ENCODE results near the gene RNF112. TPM values are rescaled to one million over a fixed set of nuclear protein-coding genes. Genes with fewer than 3 reads are reported as not detected.
"Not testable (repeated sequence)": the region's sequence is repeated elsewhere in the genome, so short reads cannot be mapped to it uniquely, and the experiment has no call there.

The RNF112 gene
- total RNA-seq, 3 donors from 2014 or later (not counting 1 experiment from before 2014, with no cell fraction given), result 1.0 to 5.1 (median 5.0) TPM

DNA sequence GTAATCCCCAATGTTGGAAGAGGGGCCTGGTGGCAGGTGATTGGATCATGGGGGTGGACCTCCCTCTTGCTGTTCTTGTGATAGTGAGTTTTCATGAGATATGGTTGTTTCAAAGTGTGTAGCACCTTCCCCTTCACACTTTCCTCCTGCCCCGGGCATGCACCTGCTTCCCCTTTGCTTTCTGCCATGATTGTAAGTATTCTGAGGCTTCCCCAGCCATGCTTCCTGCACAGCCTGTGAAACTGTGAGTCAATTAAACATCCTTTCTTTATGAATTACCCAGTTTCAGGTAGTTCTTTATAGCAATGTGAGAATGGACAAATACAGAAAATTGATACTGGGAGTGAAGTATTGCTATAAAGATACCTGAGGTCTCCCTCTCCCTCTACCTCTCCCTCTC lies 29.4 kb downstream of the RNF112 start:
- no peak overlapping the region for H3K27ac Mint-ChIP-seq
- intact Hi-C loops (cut with micrococcal nuclease), result no loop called here
- H3K4me3 Mint-ChIP-seq, result no peak overlapping the region
- H3K27me3 Mint-ChIP-seq (ENCODE audit: low read depth in 2 of 2), result peaks cover 4 to 5% of the 10 kb centered on the region in 2 donors
- H3K27me3 ChIP-seq (ENCODE audit: control insufficient read depth, insufficient read depth, low read length), result no peaks in the 10 kb centered on the region
- H3K4me1 Mint-ChIP-seq, result no peaks in the 10 kb centered on the region
- no peak overlapping the region for H3K27ac ChIP-seq (ENCODE audit: low read length)
- peaks cover 9% of the 10 kb centered on the region for H3K36me3 Mint-ChIP-seq
- ATAC-seq (no peak), DNase-seq (no peak)
- WGBS (ENCODE audit: insufficient coverage), result 13% methylated on average over 1 of the region's 1 CpG
- no peak overlapping the region for H3K4me3 ChIP-seq (ENCODE audit: low read length)
- peaks cover 7% of the 10 kb centered on the region for H3K9me3 ChIP-seq (ENCODE audit: control insufficient read depth, insufficient read depth, low read length)
- TF ChIP-seq, protein P1, sequence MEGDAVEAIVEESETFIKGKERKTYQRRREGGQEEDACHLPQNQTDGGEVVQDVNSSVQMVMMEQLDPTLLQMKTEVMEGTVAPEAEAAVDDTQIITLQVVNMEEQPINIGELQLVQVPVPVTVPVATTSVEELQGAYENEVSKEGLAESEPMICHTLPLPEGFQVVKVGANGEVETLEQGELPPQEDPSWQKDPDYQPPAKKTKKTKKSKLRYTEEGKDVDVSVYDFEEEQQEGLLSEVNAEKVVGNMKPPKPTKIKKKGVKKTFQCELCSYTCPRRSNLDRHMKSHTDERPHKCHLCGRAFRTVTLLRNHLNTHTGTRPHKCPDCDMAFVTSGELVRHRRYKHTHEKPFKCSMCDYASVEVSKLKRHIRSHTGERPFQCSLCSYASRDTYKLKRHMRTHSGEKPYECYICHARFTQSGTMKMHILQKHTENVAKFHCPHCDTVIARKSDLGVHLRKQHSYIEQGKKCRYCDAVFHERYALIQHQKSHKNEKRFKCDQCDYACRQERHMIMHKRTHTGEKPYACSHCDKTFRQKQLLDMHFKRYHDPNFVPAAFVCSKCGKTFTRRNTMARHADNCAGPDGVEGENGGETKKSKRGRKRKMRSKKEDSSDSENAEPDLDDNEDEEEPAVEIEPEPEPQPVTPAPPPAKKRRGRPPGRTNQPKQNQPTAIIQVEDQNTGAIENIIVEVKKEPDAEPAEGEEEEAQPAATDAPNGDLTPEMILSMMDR (IDR thresholded peaks at IDR 0.05), result no peak
- H3K36me3 ChIP-seq (ENCODE audit: control insufficient read depth, insufficient read depth, low read length), result no peaks in the 10 kb centered on the region
- no peaks in the 10 kb centered on the region for H3K4me1 ChIP-seq (ENCODE audit: control insufficient read depth, insufficient read depth, low read length)
- H3K9me3 Mint-ChIP-seq, result peaks cover 0 to 3% of the 10 kb centered on the region in 2 donors

DNA sequence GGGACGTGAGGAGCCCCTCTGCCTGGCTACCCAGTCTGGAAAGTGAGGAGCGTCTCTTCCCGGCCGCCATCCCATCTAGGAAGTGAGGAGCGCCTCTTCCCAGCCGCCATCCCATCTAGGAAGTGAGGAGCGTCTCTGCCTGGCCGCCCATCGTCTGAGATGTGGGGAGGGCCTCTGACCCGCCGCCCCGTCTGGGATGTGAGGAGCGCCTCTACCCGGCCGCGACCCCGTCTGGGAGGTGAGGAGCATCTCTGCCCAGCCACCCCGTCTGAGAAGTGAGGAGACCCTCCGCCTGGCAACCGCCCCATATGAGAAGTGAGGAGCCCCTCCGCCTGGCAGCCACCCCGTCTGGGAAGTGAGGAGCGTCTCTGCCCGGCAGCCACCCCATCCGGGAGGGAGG lies 30.3 kb downstream of the RNF112 start:
- H3K27me3 ChIP-seq (ENCODE audit: control insufficient read depth, insufficient read depth, low read length); H3K4me3 Mint-ChIP-seq; DNase-seq; H3K36me3 Mint-ChIP-seq; intact Hi-C loops (cut with micrococcal nuclease); H3K27me3 Mint-ChIP-seq (ENCODE audit: low read depth in 2 of 2); H3K36me3 ChIP-seq (ENCODE audit: control insufficient read depth, insufficient read depth, low read length); H3K4me3 ChIP-seq (ENCODE audit: low read length); H3K4me1 ChIP-seq (ENCODE audit: control insufficient read depth, insufficient read depth, low read length); ATAC-seq; H3K9me3 ChIP-seq (ENCODE audit: control insufficient read depth, insufficient read depth, low read length); H3K27ac ChIP-seq (ENCODE audit: low read length); H3K27ac Mint-ChIP-seq; H3K4me1 Mint-ChIP-seq; H3K9me3 Mint-ChIP-seq: not testable (repeated sequence)
- WGBS (ENCODE audit: insufficient coverage), result 95% methylated on average over 17 of the region's 25 CpGs

DNA sequence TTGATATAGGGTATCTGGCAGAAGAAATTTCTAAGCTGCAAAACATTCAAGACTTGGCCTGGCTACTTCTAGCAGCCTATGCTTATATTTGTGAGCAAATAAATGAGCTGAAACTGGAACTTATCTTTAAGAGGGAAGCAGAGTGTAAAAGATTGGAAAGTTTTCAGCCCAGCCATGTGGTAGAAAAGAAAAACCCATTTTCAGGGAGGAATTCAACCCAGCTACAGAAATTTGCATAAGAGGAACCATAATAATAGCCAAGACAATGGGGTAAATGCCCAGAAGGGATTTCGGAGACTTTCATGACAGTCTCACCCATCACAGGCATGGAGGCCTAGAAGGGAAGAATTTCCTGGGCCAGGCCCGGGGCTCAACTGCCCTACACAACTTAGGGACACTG lies 31.7 kb downstream of the RNF112 start:
- Histone ChIP-seq H3K36me3 (ENCODE audit: control insufficient read depth, insufficient read depth, low read length) (no peaks in the 10 kb centered on the region), H3K4me1 (ENCODE audit: control insufficient read depth, insufficient read depth, low read length) (no peaks in the 10 kb centered on the region), H3K27ac (ENCODE audit: low read length) (no peak overlapping the region), H3K27me3 (ENCODE audit: control insufficient read depth, insufficient read depth, low read length) (no peaks in the 10 kb centered on the region), H3K9me3 (ENCODE audit: control insufficient read depth, insufficient read depth, low read length) (peaks cover 7% of the 10 kb centered on the region), H3K4me3 (ENCODE audit: low read length) (no peak overlapping the region)
- Mint-ChIP-seq H3K9me3 (peaks cover 0 to 3% of the 10 kb centered on the region in 2 donors), H3K36me3 (peaks cover 9% of the 10 kb centered on the region), H3K4me1 (peaks cover 6 to 8% of the 10 kb centered on the region in 2 donors), H3K27ac (no peak overlapping the region), H3K27me3 (ENCODE audit: low read depth in 2 of 2) (peaks cover 4 to 13% of the 10 kb centered on the region in 2 donors), H3K4me3 (no peak overlapping the region)
- TF ChIP-seq, protein P1 (IDR thresholded peaks at IDR 0.05), result no peak
- 94% methylated on average over 2 of the region's 2 CpGs for WGBS (ENCODE audit: insufficient coverage)
- ATAC-seq (no peak), DNase-seq (no peak)
- intact Hi-C loops (cut with micrococcal nuclease), result no loop called here

DNA sequence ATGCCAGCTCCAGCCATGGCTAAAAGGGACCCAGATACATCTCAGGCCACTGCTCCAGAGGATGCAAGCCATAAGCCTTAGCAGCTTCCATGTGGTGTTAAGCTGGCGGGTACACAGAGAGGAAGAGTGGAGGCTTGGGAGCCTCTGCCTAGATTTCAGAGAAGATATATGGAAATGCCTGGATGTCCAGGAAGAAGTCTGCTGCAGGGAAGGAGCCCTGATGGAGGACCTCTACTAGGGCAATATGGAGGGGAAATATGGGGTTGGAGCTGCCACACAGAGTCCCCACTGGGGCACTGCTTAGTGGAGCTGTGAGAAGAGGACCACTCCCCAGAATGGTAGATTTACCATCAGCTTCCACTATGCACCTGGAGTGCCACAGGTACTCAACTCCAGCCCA lies 32.1 kb downstream of the RNF112 start:
- H3K4me1 ChIP-seq (ENCODE audit: control insufficient read depth, insufficient read depth, low read length), result no peaks in the 10 kb centered on the region
- Mint-ChIP-seq H3K36me3 (peaks cover 9% of the 10 kb centered on the region), H3K4me3 (no peak overlapping the region), H3K9me3 (peaks cover 0 to 3% of the 10 kb centered on the region in 2 donors), H3K27me3 (ENCODE audit: low read depth in 2 of 2) (peaks cover 4 to 13% of the 10 kb centered on the region in 2 donors), H3K4me1 (peaks cover 6 to 8% of the 10 kb centered on the region in 2 donors), H3K27ac (no peak overlapping the region)
- no peaks in the 10 kb centered on the region for H3K36me3 ChIP-seq (ENCODE audit: control insufficient read depth, insufficient read depth, low read length)
- 100% methylated on average over 1 of the region's 1 CpG for WGBS (ENCODE audit: insufficient coverage)
- ATAC-seq, result no peak
- DNase-seq, result no peak
- H3K9me3 ChIP-seq (ENCODE audit: control insufficient read depth, insufficient read depth, low read length), result peaks cover 7% of the 10 kb centered on the region
- TF ChIP-seq, protein P1 (IDR thresholded peaks at IDR 0.05), result no peak
- H3K27ac ChIP-seq (ENCODE audit: low read length), result no peak overlapping the region
- no peaks in the 10 kb centered on the region for H3K27me3 ChIP-seq (ENCODE audit: control insufficient read depth, insufficient read depth, low read length)
- intact Hi-C loops (cut with micrococcal nuclease), result no loop called here
- no peak overlapping the region for H3K4me3 ChIP-seq (ENCODE audit: low read length)

Measured in natural killer cell (primary cell).